Measurements from ENCODE around the gene TM6SF1. TPM values are rescaled to one million over a fixed set of nuclear protein-coding genes. Genes with fewer than 3 reads are reported as not detected.
"Not testable (repeated sequence)": the region's sequence is repeated elsewhere in the genome, so short reads cannot be mapped to it uniquely, and the experiment has no call there.

TM6SF1 gene
- total and polyA plus RNA-seq, 11 donors: 2.6 to 9.4 (median 4.7) TPM

- intact Hi-C loops (cut with DNase I): no loop called here
- Histone ChIP-seq H3K36me3 (peaks cover 0 to 17% (median 0%) of the 10 kb centered on the region in 9 donors), H3K27ac (no peak overlapping the region), H3K4me3 (no peak overlapping the region), H3K9me3 (peaks cover 0 to 55% (median 11%) of the 10 kb centered on the region in 12 donors), H3K4me1 (peaks cover 0 to 3% (median 0%) of the 10 kb centered on the region in 12 donors), H3K27me3 (no peaks in the 10 kb centered on the region)
- no peak for TF ChIP-seq POLR2A (IDR thresholded peaks at IDR 0.05)
- TF ChIP-seq CTCF (IDR thresholded peaks at IDR 0.05): no peak
- ATAC-seq (no peak), DNase-seq (no peak)
- WGBS, 4 donors: 86 to 93% (median 88%) methylated on average over 3 of the region's 3 CpGs
Observed at GRCh38 chr15:83166218-83166617, 58.8 kb downstream of the TM6SF1 start.

- no peaks in the 10 kb centered on the region for H3K27me3 ChIP-seq
- WGBS, 4 donors: 93 to 99% (median 94%) methylated on average over 2 of the region's 2 CpGs
- no peak overlapping the region for H3K27ac ChIP-seq
- TF ChIP-seq POLR2A (IDR thresholded peaks at IDR 0.05) (no peak), CTCF (IDR thresholded peaks at IDR 0.05) (no peak)
- DNase-seq (no peak), ATAC-seq (no peak)
- intact Hi-C loops (cut with DNase I): no loop called here
- H3K9me3 ChIP-seq: peaks cover 0 to 55% (median 11%) of the 10 kb centered on the region in 12 donors
- peaks cover 0 to 3% (median 0%) of the 10 kb centered on the region in 12 donors for H3K4me1 ChIP-seq
- H3K36me3 ChIP-seq: peaks cover 0 to 17% (median 0%) of the 10 kb centered on the region in 9 donors
- no peak overlapping the region for H3K4me3 ChIP-seq
Observed at GRCh38 chr15:83166830-83167229, 59.4 kb downstream of the TM6SF1 start.

DNA sequence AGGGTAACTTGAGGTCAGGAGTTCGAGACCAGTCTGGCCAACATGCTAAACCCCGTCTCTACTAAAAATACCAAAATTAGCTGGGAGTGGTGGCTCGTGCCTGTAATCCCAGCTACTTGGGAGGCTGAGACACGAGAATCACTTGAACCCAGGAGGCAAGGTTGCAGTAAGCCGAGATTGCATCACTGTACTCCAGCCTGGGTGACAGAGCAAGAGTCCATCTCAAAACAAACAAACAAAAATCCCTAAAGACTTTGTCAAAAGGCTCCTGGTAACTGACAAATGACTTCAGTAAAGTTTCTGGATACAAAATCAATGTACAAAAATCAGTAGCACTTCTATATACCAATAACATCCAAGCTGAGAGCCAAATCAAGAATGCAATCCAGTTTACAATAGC, 62.1 kb downstream of the TM6SF1 start:
- H3K4me3 ChIP-seq; H3K27me3 ChIP-seq; intact Hi-C loops (cut with DNase I); H3K36me3 ChIP-seq; H3K27ac ChIP-seq; H3K4me1 ChIP-seq; ATAC-seq; DNase-seq: not testable (repeated sequence)
- H3K9me3 ChIP-seq: peaks cover 0 to 51% (median 11%) of the 10 kb centered on the region in 12 donors
- WGBS, 4 donors: 93 to 98% (median 96%) methylated on average over 5 of the region's 5 CpGs

GRCh38 chr15:83170474-83171165, 63.2 kb downstream of the TM6SF1 start:
- Histone ChIP-seq H3K4me1 (peaks cover 0 to 15% (median 5%) of the 10 kb centered on the region in 12 donors), H3K36me3 (no peaks in the 10 kb centered on the region), H3K27ac (no peak overlapping the region), H3K9me3 (peaks cover 0 to 41% (median 11%) of the 10 kb centered on the region in 12 donors), H3K27me3 (no peaks in the 10 kb centered on the region), H3K4me3 (no peak overlapping the region)
- DNase-seq (no peak), ATAC-seq (no peak)
- TF ChIP-seq POLR2A (IDR thresholded peaks at IDR 0.05): no peak
- TF ChIP-seq CTCF (IDR thresholded peaks at IDR 0.05): no peak
- 92 to 96% (median 95%) methylated on average over 4 of the region's 4 CpGs for WGBS, 4 donors
- intact Hi-C loops (cut with DNase I): no loop called here

Measured in heart left ventricle (tissue), 16 donors.